Measurements from ENCODE around the gene XCL1.

- TF ChIP-seq CTCF (IDR thresholded peaks at IDR 0.05) = no peak
- no peak for TF ChIP-seq POLR2A (IDR thresholded peaks at IDR 0.05)
Observed at GRCh38 chr1:168550971-168551370, 25.4 kb upstream of the XCL1 start.

Data from testis (tissue), 2 donors.